ENCODE results near the gene ERN1. TPM values are rescaled to one million over a fixed set of nuclear protein-coding genes. Genes with fewer than 3 reads are reported as not detected.
A peak's percentile ranks its signal among the peaks of the same experiment; 100 is the strongest.

ERN1 gene
- polyA plus RNA-seq, 3 donors = 11.0 to 27.5 (median 13.7) TPM

GRCh38 chr17:64103391-64104364 is 26.3 kb downstream of the ERN1 start:
- no peak overlapping the region for H3K4me3 ChIP-seq (replicated peaks in 1 of 3; ENCODE audit: low read depth in 2 of 3, low read length in 3 of 3)
- H3K9me3 ChIP-seq (replicated peaks in 1 of 2; ENCODE audit: control insufficient read depth in 1 of 2, insufficient read depth in 1 of 2, low read length in 2 of 2) = no peaks in the 10 kb centered on the region
- peaks cover 16 to 20% of the 10 kb centered on the region in 2 donors for H3K4me1 ChIP-seq (ENCODE audit: control insufficient read depth in 1 of 2, insufficient read depth in 2 of 2, low read length in 2 of 2)
- peak overlapping the region in 5 of 7 donors; percentile 15 to 66 (median 45) for H3K27ac Mint-ChIP-seq
- H3K4me3 Mint-ChIP-seq = no peak overlapping the region
- peak overlapping the region; percentile 34 for H3K4me2 ChIP-seq (replicated peaks; ENCODE audit: extremely low read depth, low read length, poor library complexity, severe bottlenecking)
- H2AFZ ChIP-seq (ENCODE audit: insufficient read depth, low read depth, low read length, poor library complexity, severe bottlenecking) = no peak overlapping the region
- H3K27me3 ChIP-seq (ENCODE audit: control insufficient read depth in 2 of 2, insufficient read depth in 2 of 2, low read length in 2 of 2) = no peaks in the 10 kb centered on the region
- H3K9me3 Mint-ChIP-seq = no peaks in the 10 kb centered on the region
- WGBS (ENCODE audit: insufficient coverage) = 0% methylated on average over 1 of the region's 5 CpGs
- peaks cover 89% of the 10 kb centered on the region for H3K79me2 ChIP-seq (ENCODE audit: insufficient read depth, low read length)
- H4K20me1 ChIP-seq (ENCODE audit: insufficient read depth, low read length) = peaks cover 89% of the 10 kb centered on the region
- TF ChIP-seq CTCF (IDR thresholded peaks at IDR 0.05) = no peak
- H3K4me1 Mint-ChIP-seq = peaks cover 36% of the 10 kb centered on the region
- H3K36me3 ChIP-seq (replicated peaks in 1 of 2; ENCODE audit: control insufficient read depth in 1 of 2, insufficient read depth in 2 of 2, low read length in 2 of 2) = peaks cover 0 to 6% of the 10 kb centered on the region in 2 donors
- H3K36me3 Mint-ChIP-seq = peaks cover 27 to 34% of the 10 kb centered on the region in 2 donors
- intact Hi-C loops (cut with micrococcal nuclease) = no loop called here
- peak; percentile 51 to 82 (median 74) for DNase-seq
- H3K27me3 Mint-ChIP-seq (ENCODE audit: low read depth in 3 of 3) = peaks cover 0 to 2% (median 0%) of the 10 kb centered on the region in 3 donors
- no peak overlapping the region for H3K9ac ChIP-seq (ENCODE audit: insufficient read depth, low read length, poor library complexity, severe bottlenecking)
- H3K27ac ChIP-seq (ENCODE audit: low read depth in 1 of 2, low read length in 2 of 2) = no peak overlapping the region

- no peak overlapping the region for H3K4me3 Mint-ChIP-seq
- H3K4me1 Mint-ChIP-seq = peaks cover 32% of the 10 kb centered on the region
- Histone ChIP-seq H3K27ac (ENCODE audit: low read depth in 1 of 2, low read length in 2 of 2) (no peak overlapping the region), H3K4me3 (replicated peaks in 1 of 3; ENCODE audit: low read depth in 2 of 3, low read length in 3 of 3) (no peak overlapping the region), H3K27me3 (ENCODE audit: control insufficient read depth in 2 of 2, insufficient read depth in 2 of 2, low read length in 2 of 2) (no peaks in the 10 kb centered on the region), H3K79me2 (ENCODE audit: insufficient read depth, low read length) (peaks cover 82% of the 10 kb centered on the region), H3K36me3 (replicated peaks in 1 of 2; ENCODE audit: control insufficient read depth in 1 of 2, insufficient read depth in 2 of 2, low read length in 2 of 2) (peaks cover 4 to 12% of the 10 kb centered on the region in 2 donors), H3K4me1 (ENCODE audit: control insufficient read depth in 1 of 2, insufficient read depth in 2 of 2, low read length in 2 of 2) (peaks cover 16 to 20% of the 10 kb centered on the region in 2 donors), H3K4me2 (replicated peaks; ENCODE audit: extremely low read depth, low read length, poor library complexity, severe bottlenecking) (no peak overlapping the region), H3K9me3 (replicated peaks in 1 of 2; ENCODE audit: control insufficient read depth in 1 of 2, insufficient read depth in 1 of 2, low read length in 2 of 2) (no peaks in the 10 kb centered on the region), H2AFZ (ENCODE audit: insufficient read depth, low read depth, low read length, poor library complexity, severe bottlenecking) (no peak overlapping the region), H3K9ac (ENCODE audit: insufficient read depth, low read length, poor library complexity, severe bottlenecking) (no peak overlapping the region), H4K20me1 (ENCODE audit: insufficient read depth, low read length) (peaks cover 81% of the 10 kb centered on the region)
- intact Hi-C loops (cut with micrococcal nuclease) = no loop called here
- TF ChIP-seq CTCF (IDR thresholded peaks at IDR 0.05) = no peak
- peaks cover 34 to 40% of the 10 kb centered on the region in 2 donors for H3K36me3 Mint-ChIP-seq
- no peak for DNase-seq
- no peaks in the 10 kb centered on the region for H3K9me3 Mint-ChIP-seq
- H3K27ac Mint-ChIP-seq = peak overlapping the region in 1 of 7 donors; percentile 12
- H3K27me3 Mint-ChIP-seq (ENCODE audit: low read depth in 3 of 3) = peaks cover 0 to 2% (median 0%) of the 10 kb centered on the region in 3 donors
- 92% methylated on average over 5 of the region's 7 CpGs for WGBS (ENCODE audit: insufficient coverage)
Observed at GRCh38 chr17:64102627-64103390, 27.1 kb downstream of the ERN1 start.
